K562 (cell line): Measurements from ENCODE around the gene SEPHS2. TPM values are rescaled to one million over a fixed set of nuclear protein-coding genes. Genes with fewer than 3 reads are reported as not detected.

Experiments used
- ATAC-seq: fragments of 200-7000 bp; cut with Tn5 transposase; 3 replicates; pipeline ENCODE4 v1.9.1; 2020; ENCODE audit warnings: moderate library complexity
- BruUV-seq: library from RNA; stranded (reverse); fragments of 400-500 nt; replicated peaks from 2 replicates; lab custom pipeline; 2021; lab: Mats Ljungman, UMichigan
- CTCF ChIA-PET: fragments of 300-600 bp; formaldehyde crosslinking; extraction: SDS; loops from one replicate; lab custom pipeline; 2021; ENCODE audit warnings: low intra/inter-chr PET ratio; lab: Yijun Ruan, JAX
- POLR2A ChIA-PET: fragments of 300-600, 350-650 bp; sonication (Branson Sonifier 250); formaldehyde crosslinking; extraction: SDS; loops from one replicate; lab custom pipeline; 2021; ENCODE audit warnings: antibody characterized with exemption, inconsistent platforms; lab: Yijun Ruan, JAX
- DNase-seq, 4 experiments: peaks; one replicate each; pipeline versions ENCODE4 v3.0.0 to v3.0.0-alpha.2; 2011 to 2018; ENCODE audit warnings: low spot score in 3 of 4, mixed read lengths in 3 of 4; ENCODE audit errors: extremely low read depth in 1 of 4
- FAIRE-seq: peaks from 2 replicates; lab custom pipeline; 2011; peaks lifted over from hg19 to GRCh38; lab: Jason Lieb, UNC
- H2AFZ ChIP-seq: 2 replicates; pipeline ENCODE4 v1.6.0; 2011; ENCODE audit warnings: low read depth, low read length, control low read depth, inconsistent platforms
- H3K27ac ChIP-seq: fragments of 200-600 bp; 3 replicates; pipeline ENCODE4 v1.8.0; 2011; ENCODE audit warnings: low read depth, mild to moderate bottlenecking, control low read depth, inconsistent platforms, low read length, moderate library complexity, mixed read lengths; ENCODE audit errors: extremely low read depth
- H3K27me3 ChIP-seq, 2 experiments: fragments of 300-600 bp in 1 of 2; 2 replicates in 1 of 2; 3 replicates in 1 of 2; pipeline versions ENCODE4 v1.6.0 to v1.8.0; 2011; ENCODE audit warnings: inconsistent platforms in 2 of 2, low read length in 2 of 2, mild to moderate bottlenecking in 1 of 2, mixed read lengths in 1 of 2, moderate library complexity in 1 of 2; ENCODE audit not compliant: control insufficient read depth in 2 of 2, insufficient read depth in 2 of 2
- H3K36me3 ChIP-seq: fragments of 300-600 bp; 3 replicates; pipeline ENCODE4 v1.8.0; 2011; ENCODE audit warnings: mild to moderate bottlenecking, low read length, inconsistent platforms; ENCODE audit not compliant: control insufficient read depth, insufficient read depth
- H3K4me1 ChIP-seq, 2 experiments: fragments of 200-600 bp in 1 of 2; replicated peaks in 1 of 2; 2 replicates in 1 of 2; 3 replicates in 1 of 2; pipeline versions ENCODE4 v1.5.1 to v1.8.0; 2011; ENCODE audit warnings: inconsistent platforms in 2 of 2, low read length in 2 of 2, mild to moderate bottlenecking in 1 of 2, mixed read lengths in 1 of 2, moderate library complexity in 1 of 2; ENCODE audit not compliant: control insufficient read depth in 2 of 2, insufficient read depth in 2 of 2
- H3K4me2 ChIP-seq: 2 replicates; pipeline ENCODE4 v1.6.1; 2011; ENCODE audit warnings: low read length, control low read depth, inconsistent platforms, mixed read lengths; ENCODE audit not compliant: insufficient read depth
- H3K4me3 ChIP-seq: fragments of 200-600 bp; sonication (generic), shearing (Covaris generic); 2 replicates; pipeline ENCODE4 v1.5.1; 2016; ENCODE audit warnings: control low read depth, inconsistent platforms
- H3K79me2 ChIP-seq: fragments of 200-600 bp; 3 replicates; pipeline ENCODE4 v1.8.0; 2011; ENCODE audit warnings: low read length, inconsistent platforms; ENCODE audit not compliant: control insufficient read depth, insufficient read depth
- H3K9ac ChIP-seq, 2 experiments: 2 replicates each; pipeline versions ENCODE4 v1.6.0 to v1.6.1; 2011; ENCODE audit warnings: low read depth in 2 of 2, low read length in 2 of 2, control low read depth in 1 of 2, inconsistent platforms in 1 of 2, mild to moderate bottlenecking in 1 of 2, mixed read lengths in 1 of 2; ENCODE audit not compliant: insufficient read depth in 1 of 2
- H3K9me1 ChIP-seq: one replicate; pipeline ENCODE4 v1.6.0; 2011; ENCODE audit warnings: inconsistent platforms, mild to moderate bottlenecking, low read length, moderate library complexity; ENCODE audit not compliant: control insufficient read depth, insufficient read depth
- H3K9me3 ChIP-seq: replicated peaks from 2 replicates; pipeline ENCODE4 v1.5.1; 2011; ENCODE audit warnings: low read depth, low read length, inconsistent platforms; ENCODE audit not compliant: control insufficient read depth, insufficient read depth
- H4K20me1 ChIP-seq: replicated peaks from 2 replicates; pipeline ENCODE4 v1.6.1; 2011; ENCODE audit warnings: low read length, inconsistent platforms, mixed read lengths; ENCODE audit not compliant: control insufficient read depth, insufficient read depth
- BDP1 ChIP-seq: IDR thresholded peaks from 3 replicates; pipeline ENCODE4 v1.6.1; 2011; ENCODE audit not compliant: insufficient read length, insufficient read depth
- CBFB ChIP-seq: sonication (generic); formaldehyde crosslinking; IDR thresholded peaks from 2 replicates; pipeline ENCODE4 v1.4.0; 2020; ENCODE audit warnings: mild to moderate bottlenecking, missing genetic modification reagents
- DDX20 ChIP-seq: fragments of 450-650 bp; IDR thresholded peaks from 2 replicates; pipeline ENCODE4 v1.6.1; 2016; ENCODE audit warnings: missing genetic modification characterization, low read depth, mild to moderate bottlenecking, missing compliant biosample characterization, moderate library complexity
- JUNB ChIP-seq: fragments of 450-650 bp; formaldehyde crosslinking; conservative IDR thresholded peaks from 2 replicates; pipeline ENCODE4 v1.4.0; 2020; ENCODE audit warnings: mild to moderate bottlenecking
- NCOA2 ChIP-seq, 2 experiments: fragments of 450-650 bp; IDR thresholded peaks; 2 replicates each; pipeline ENCODE4 v1.6.1; 2018; ENCODE audit warnings: mild to moderate bottlenecking in 2 of 2, moderate library complexity in 1 of 2; ENCODE audit not compliant: partially characterized antibody in 2 of 2
- NCOA4 ChIP-seq: fragments of 450-650 bp; IDR thresholded peaks from 2 replicates; pipeline ENCODE4 v1.6.1; 2018; ENCODE audit warnings: mild to moderate bottlenecking; ENCODE audit not compliant: partially characterized antibody
- POLR2G ChIP-seq: fragments of 200-400 bp; formaldehyde crosslinking; IDR thresholded peaks from 2 replicates; pipeline ENCODE4 v1.6.1; 2017; ENCODE audit warnings: low read depth, mild to moderate bottlenecking, antibody characterized with exemption, low read length, moderate library complexity
- RBFOX2 ChIP-seq: fragments of 200-400 bp; formaldehyde crosslinking; IDR thresholded peaks from 2 replicates; pipeline ENCODE4 v1.6.1; 2017; ENCODE audit warnings: low read depth, mild to moderate bottlenecking, low read length, moderate library complexity
- RBM25 ChIP-seq: fragments of 200-400 bp; formaldehyde crosslinking; IDR thresholded peaks from 2 replicates; pipeline ENCODE4 v1.6.1; 2018; ENCODE audit warnings: low read length, low read depth, moderate library complexity; ENCODE audit not compliant: severe bottlenecking
- XRCC4 ChIP-seq: IDR thresholded peaks from one replicate; pipeline ENCODE4 v1.6.1; 2011; ENCODE audit not compliant: insufficient read depth, insufficient read length; ENCODE audit errors: extremely low read depth
- ZKSCAN8 ChIP-seq: fragments of 200-800 bp; sonication (Bioruptor generic); IDR thresholded peaks from 2 replicates; pipeline ENCODE4 v1.6.1; 2016; ENCODE audit warnings: missing genetic modification characterization, missing compliant biosample characterization
- ZNF24 ChIP-seq: fragments of 450-650 bp; IDR thresholded peaks from 2 replicates; pipeline ENCODE4 v1.6.1; 2016
- WGBS: fragments of 100-300 bp; shearing (Covaris generic); methylation state at CpG from one replicate; pipeline ENCODE4 v1.1.6; 2016; ENCODE audit warnings: low coverage, mixed read lengths; ENCODE audit not compliant: insufficient coverage; ENCODE audit errors: missing lambda C conversion rate; 5-methylcytosine and 5-hydroxymethylcytosine counted together
- in situ Hi-C: fragments of 300-500 bp; cut with MboI; formaldehyde crosslinking; loops from 4 replicates; pipeline ENCODE4 v1.15.0; 2018; ENCODE audit warnings: inconsistent platforms, mixed read lengths
- intact Hi-C: fragments of 100-400 bp; cut with micrococcal nuclease; formaldehyde crosslinking; loops from 2 replicates; pipeline ENCODE4 v1.14.2; 2022
- polyA plus RNA-seq, 8 experiments: library from polyadenylated mRNA; depleted of rRNA in 4 of 8; stranded (reverse) in 5 of 8; unstranded in 3 of 8; fragments of >200 nt; fragmentation: Nextera tagmentation in 2 of 8; fragmentation: Illumina TruSeq in 1 of 8; extraction: Ambion mirVana in 2 of 8; extraction: Trizol in 1 of 8; gene quantifications; 2 replicates each; pipeline versions ENCODE4 v1.2.1 to v1.2.3, GENCODE V29; 2011 to 2014; ENCODE audit warnings: inconsistent platforms in 1 of 8, missing spikeins in 1 of 8
- total RNA-seq, 7 experiments: library from RNA; depleted of rRNA in 6 of 7; stranded (reverse); fragments of >200 nt in 6 of 7; fragmentation: Illumina TruSeq in 2 of 7; extraction: Trizol in 2 of 7; gene quantifications; 2 replicates each; pipeline versions ENCODE4 v1.2.1 to v1.2.3, GENCODE V29; 2011 to 2021; ENCODE audit warnings: low replicate concordance in 1 of 7
- TF ChIP-seq, protein P1 (sequence below): fragments of 250-450 bp; sonication (Bioruptor Pico); IDR thresholded peaks from 2 replicates; pipeline ENCODE4 v1.5.0; 2020; ENCODE audit warnings: mild to moderate bottlenecking, borderline replicate concordance
- TF ChIP-seq, protein P2 (sequence below): sonication (generic); formaldehyde crosslinking; IDR thresholded peaks from 2 replicates; pipeline ENCODE4 v1.8.1; 2023; ENCODE audit warnings: mild to moderate bottlenecking, missing genetic modification reagents
- TF ChIP-seq, protein P3 (sequence below): sonication (generic); formaldehyde crosslinking; IDR thresholded peaks from 2 replicates; pipeline ENCODE4 v1.9.0; 2022; ENCODE audit warnings: mild to moderate bottlenecking, missing genetic modification reagents

SEPHS2 gene
- total and polyA plus RNA-seq, 9 of the 15 experiments (the other 6 are each of a cell fraction or from before 2014, with no cell fraction given) = 20.9 to 90.6 (median 43.4) TPM

DNA sequence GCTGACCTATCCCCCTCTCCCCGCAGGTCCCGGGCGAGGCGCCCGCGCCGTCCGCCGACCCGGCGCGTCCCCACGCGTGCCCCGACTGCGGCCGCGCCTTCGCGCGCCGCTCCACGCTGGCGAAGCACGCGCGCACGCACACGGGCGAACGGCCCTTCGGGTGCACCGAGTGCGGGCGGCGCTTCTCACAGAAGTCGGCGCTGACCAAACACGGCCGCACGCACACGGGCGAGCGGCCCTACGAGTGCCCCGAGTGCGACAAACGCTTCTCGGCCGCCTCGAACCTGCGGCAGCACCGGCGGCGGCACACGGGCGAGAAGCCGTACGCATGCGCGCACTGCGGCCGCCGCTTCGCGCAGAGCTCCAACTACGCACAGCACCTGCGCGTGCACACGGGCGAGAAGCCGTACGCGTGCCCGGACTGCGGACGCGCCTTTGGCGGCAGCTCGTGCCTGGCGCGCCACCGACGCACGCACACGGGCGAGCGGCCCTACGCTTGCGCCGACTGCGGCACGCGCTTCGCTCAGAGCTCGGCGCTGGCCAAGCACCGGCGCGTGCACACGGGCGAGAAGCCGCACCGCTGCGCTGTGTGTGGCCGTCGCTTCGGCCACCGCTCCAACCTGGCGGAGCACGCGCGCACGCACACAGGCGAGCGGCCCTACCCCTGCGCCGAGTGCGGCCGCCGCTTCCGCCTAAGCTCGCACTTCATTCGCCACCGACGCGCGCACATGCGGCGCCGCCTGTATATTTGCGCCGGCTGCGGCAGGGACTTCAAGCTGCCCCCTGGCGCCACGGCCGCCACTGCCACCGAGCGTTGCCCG lies 27.9 kb downstream of the SEPHS2 start:
- Histone ChIP-seq H3K9me3 (no peaks in the 10 kb centered on the region), H3K36me3 (peaks cover 73% of the 10 kb centered on the region), H2AFZ (no peak overlapping the region), H3K4me2 (no peak overlapping the region), H3K9ac (no peak overlapping the region), H3K4me3 (no peak overlapping the region), H3K79me2 (peaks cover 17% of the 10 kb centered on the region; the same call in 2 of the 3 replicates), H3K9me1 (no peaks in the 10 kb centered on the region), H3K4me1 (no peaks in the 10 kb centered on the region), H3K27me3 (no peaks in the 10 kb centered on the region), H4K20me1 (no peaks in the 10 kb centered on the region), H3K27ac (no peak overlapping the region)
- DNase-seq (peak in 1 of 4 experiments; percentile 30), ATAC-seq (no peak), FAIRE-seq (no peak)
- intact Hi-C loops = no loop called here
- ChIA-PET POLR2A (interaction anchor here (0.7 kb wide), 1 partner anchor 9 kb away, joined by 3 read pairs; no protein-coding TSS in a partner anchor), CTCF (interaction anchor here (0.5 kb wide), 1 partner anchor 273 kb away, joined by 4 read pairs; no protein-coding TSS in a partner anchor)
- no TSS peak for BruUV-seq
- WGBS = 97% methylated on average over 25 of the region's 140 CpGs
- in situ Hi-C loops = no loop called here
- TF ChIP-seq NCOA4 (no peak), RBM25 (peak; percentile 42), RBFOX2 (peak; percentile 57), DDX20 (no peak), ZKSCAN8 (CRISPR knock-in tag) (peak; percentile 75; the same call in 1 of the 2 replicates), CBFB (CRISPR knock-in tag) (no peak), ZNF24 (no peak), XRCC4 (no peak), BDP1 (no peak), NCOA2 (IDR thresholded peaks at IDR 0.05; ENCODE audit: partially characterized antibody in 2 of 2) (no peak), JUNB (CRISPR knock-in tag) (no peak), POLR2G (peak; percentile 70)
- TF ChIP-seq, protein P1, sequence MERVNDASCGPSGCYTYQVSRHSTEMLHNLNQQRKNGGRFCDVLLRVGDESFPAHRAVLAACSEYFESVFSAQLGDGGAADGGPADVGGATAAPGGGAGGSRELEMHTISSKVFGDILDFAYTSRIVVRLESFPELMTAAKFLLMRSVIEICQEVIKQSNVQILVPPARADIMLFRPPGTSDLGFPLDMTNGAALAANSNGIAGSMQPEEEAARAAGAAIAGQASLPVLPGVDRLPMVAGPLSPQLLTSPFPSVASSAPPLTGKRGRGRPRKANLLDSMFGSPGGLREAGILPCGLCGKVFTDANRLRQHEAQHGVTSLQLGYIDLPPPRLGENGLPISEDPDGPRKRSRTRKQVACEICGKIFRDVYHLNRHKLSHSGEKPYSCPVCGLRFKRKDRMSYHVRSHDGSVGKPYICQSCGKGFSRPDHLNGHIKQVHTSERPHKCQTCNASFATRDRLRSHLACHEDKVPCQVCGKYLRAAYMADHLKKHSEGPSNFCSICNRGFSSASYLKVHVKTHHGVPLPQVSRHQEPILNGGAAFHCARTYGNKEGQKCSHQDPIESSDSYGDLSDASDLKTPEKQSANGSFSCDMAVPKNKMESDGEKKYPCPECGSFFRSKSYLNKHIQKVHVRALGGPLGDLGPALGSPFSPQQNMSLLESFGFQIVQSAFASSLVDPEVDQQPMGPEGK (CRISPR knock-in tag) = no peak
- TF ChIP-seq, protein P2, sequence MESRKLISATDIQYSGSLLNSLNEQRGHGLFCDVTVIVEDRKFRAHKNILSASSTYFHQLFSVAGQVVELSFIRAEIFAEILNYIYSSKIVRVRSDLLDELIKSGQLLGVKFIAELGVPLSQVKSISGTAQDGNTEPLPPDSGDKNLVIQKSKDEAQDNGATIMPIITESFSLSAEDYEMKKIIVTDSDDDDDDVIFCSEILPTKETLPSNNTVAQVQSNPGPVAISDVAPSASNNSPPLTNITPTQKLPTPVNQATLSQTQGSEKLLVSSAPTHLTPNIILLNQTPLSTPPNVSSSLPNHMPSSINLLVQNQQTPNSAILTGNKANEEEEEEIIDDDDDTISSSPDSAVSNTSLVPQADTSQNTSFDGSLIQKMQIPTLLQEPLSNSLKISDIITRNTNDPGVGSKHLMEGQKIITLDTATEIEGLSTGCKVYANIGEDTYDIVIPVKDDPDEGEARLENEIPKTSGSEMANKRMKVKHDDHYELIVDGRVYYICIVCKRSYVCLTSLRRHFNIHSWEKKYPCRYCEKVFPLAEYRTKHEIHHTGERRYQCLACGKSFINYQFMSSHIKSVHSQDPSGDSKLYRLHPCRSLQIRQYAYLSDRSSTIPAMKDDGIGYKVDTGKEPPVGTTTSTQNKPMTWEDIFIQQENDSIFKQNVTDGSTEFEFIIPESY (CRISPR knock-in tag) = peak; percentile 92
- TF ChIP-seq, protein P3, sequence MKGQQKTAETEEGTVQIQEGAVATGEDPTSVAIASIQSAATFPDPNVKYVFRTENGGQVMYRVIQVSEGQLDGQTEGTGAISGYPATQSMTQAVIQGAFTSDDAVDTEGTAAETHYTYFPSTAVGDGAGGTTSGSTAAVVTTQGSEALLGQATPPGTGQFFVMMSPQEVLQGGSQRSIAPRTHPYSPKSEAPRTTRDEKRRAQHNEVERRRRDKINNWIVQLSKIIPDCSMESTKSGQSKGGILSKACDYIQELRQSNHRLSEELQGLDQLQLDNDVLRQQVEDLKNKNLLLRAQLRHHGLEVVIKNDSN (CRISPR knock-in tag) = no peak
